Tibial nerve (tissue), 4 donors: Measurements from ENCODE around the gene DNAI7.

Experiments
- EP300 ChIP-seq, 2 donors: sonication (generic); formaldehyde crosslinking; IDR thresholded peaks; one replicate each; pipeline ENCODE4 v1.6.1; 2017; ENCODE audit warnings: antibody characterized with exemption in 2 of 2, mild to moderate bottlenecking in 1 of 2
- TF ChIP-seq, protein P1 (sequence below), 5 experiments: fragments of 200-600 bp in 3 of 5; fragments of 450-650 bp in 2 of 5; sonication (generic) in 3 of 5; IDR thresholded peaks; one replicate each; pipeline ENCODE4 v1.5.1; 2016 to 2019; ENCODE audit warnings: antibody characterized with exemption in 5 of 5, mild to moderate bottlenecking in 3 of 5, moderate library complexity in 2 of 5

DNA sequence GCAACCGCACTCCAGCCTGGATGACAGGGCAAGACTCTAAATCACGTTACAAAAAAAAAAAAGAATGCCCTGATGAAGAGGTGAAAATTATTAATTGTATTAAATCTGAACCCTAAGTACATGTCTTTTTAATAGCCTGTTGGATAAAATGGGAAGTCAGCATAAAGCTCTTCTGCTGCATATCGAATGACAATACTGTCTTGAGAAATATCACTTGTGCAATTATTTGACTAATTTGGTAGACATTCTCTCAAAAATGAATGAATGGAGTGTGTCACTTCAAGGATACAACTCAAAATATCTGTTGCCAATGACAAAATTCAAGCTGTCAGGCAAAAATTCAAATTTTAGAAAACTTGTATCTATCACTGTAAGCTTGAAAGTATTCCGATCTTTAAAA, 38.9 kb downstream of the DNAI7 start:
- TF ChIP-seq EP300 (IDR thresholded peaks at IDR 0.05), result no peak
- TF ChIP-seq, protein P1, sequence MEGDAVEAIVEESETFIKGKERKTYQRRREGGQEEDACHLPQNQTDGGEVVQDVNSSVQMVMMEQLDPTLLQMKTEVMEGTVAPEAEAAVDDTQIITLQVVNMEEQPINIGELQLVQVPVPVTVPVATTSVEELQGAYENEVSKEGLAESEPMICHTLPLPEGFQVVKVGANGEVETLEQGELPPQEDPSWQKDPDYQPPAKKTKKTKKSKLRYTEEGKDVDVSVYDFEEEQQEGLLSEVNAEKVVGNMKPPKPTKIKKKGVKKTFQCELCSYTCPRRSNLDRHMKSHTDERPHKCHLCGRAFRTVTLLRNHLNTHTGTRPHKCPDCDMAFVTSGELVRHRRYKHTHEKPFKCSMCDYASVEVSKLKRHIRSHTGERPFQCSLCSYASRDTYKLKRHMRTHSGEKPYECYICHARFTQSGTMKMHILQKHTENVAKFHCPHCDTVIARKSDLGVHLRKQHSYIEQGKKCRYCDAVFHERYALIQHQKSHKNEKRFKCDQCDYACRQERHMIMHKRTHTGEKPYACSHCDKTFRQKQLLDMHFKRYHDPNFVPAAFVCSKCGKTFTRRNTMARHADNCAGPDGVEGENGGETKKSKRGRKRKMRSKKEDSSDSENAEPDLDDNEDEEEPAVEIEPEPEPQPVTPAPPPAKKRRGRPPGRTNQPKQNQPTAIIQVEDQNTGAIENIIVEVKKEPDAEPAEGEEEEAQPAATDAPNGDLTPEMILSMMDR (IDR thresholded peaks at IDR 0.05), result no peak
